Mesendoderm (in vitro differentiated cells): ENCODE measurements around the gene APOBEC3G.

Source experiments
- DNase-seq: peaks from one replicate; pipeline ENCODE4 v3.0.0; 2013
- H2AK5ac ChIP-seq: 2 replicates; pipeline ENCODE4 v1.6.1; 2013; ENCODE audit warnings: low read length, inconsistent platforms
- H2BK120ac ChIP-seq: 2 replicates; pipeline ENCODE4 v1.6.1; 2013; ENCODE audit warnings: low read depth, mild to moderate bottlenecking, low read length, moderate library complexity, mixed read lengths
- H2BK15ac ChIP-seq: replicated peaks from 2 replicates; pipeline ENCODE4 v1.6.1; 2013; ENCODE audit warnings: low read depth, mild to moderate bottlenecking, moderate library complexity
- H2BK5ac ChIP-seq: 2 replicates; pipeline ENCODE4 v1.6.1; 2013; ENCODE audit warnings: low read length, inconsistent platforms
- H3K18ac ChIP-seq: 2 replicates; pipeline ENCODE4 v1.6.1; 2013; ENCODE audit warnings: mild to moderate bottlenecking, low read length, mixed read lengths
- H3K23ac ChIP-seq: one replicate; pipeline ENCODE4 v1.6.1; 2013; ENCODE audit warnings: low read length
- H3K27ac ChIP-seq: 2 replicates; pipeline ENCODE4 v1.5.1; 2013; ENCODE audit warnings: low read depth, mild to moderate bottlenecking, inconsistent platforms, low read length, moderate library complexity
- H3K27me3 ChIP-seq: 2 replicates; pipeline ENCODE4 v1.6.1; 2013; ENCODE audit warnings: low read length, control low read depth, mild to moderate bottlenecking, inconsistent platforms; ENCODE audit not compliant: insufficient read depth, poor library complexity
- H3K36me3 ChIP-seq: 2 replicates; pipeline ENCODE4 v1.6.1; 2013; ENCODE audit warnings: low read length, inconsistent platforms; ENCODE audit not compliant: control insufficient read depth, insufficient read depth
- H3K4ac ChIP-seq: one replicate; pipeline ENCODE4 v1.6.1; 2013; ENCODE audit warnings: low read depth, mild to moderate bottlenecking, low read length, moderate library complexity
- H3K4me1 ChIP-seq: 2 replicates; pipeline ENCODE4 v1.6.1; 2013; ENCODE audit warnings: low read depth, low read length, inconsistent platforms; ENCODE audit not compliant: control insufficient read depth
- H3K4me2 ChIP-seq: 2 replicates; pipeline ENCODE4 v1.6.1; 2013; ENCODE audit warnings: low read length
- H3K4me3 ChIP-seq: 2 replicates; pipeline ENCODE4 v1.5.1; 2013; ENCODE audit warnings: mild to moderate bottlenecking, low read length
- H3K56ac ChIP-seq: one replicate; pipeline ENCODE4 v1.6.1; 2013; ENCODE audit warnings: low read length
- H3K79me1 ChIP-seq: 2 replicates; pipeline ENCODE4 v1.6.1; 2013; ENCODE audit warnings: low read length, inconsistent platforms
- H3K79me2 ChIP-seq: 2 replicates; pipeline ENCODE4 v1.6.1; 2013; ENCODE audit warnings: mild to moderate bottlenecking, low read length; ENCODE audit not compliant: control insufficient read depth, insufficient read depth
- H3K9ac ChIP-seq: 2 replicates; pipeline ENCODE4 v1.6.1; 2013; ENCODE audit warnings: low read length, inconsistent platforms
- H4K5ac ChIP-seq: one replicate; pipeline ENCODE4 v1.6.1; 2013; ENCODE audit warnings: low read length
- H4K8ac ChIP-seq: one replicate; pipeline ENCODE4 v1.6.1; 2013; ENCODE audit warnings: low read depth, mild to moderate bottlenecking, control low read depth, low read length, moderate library complexity
- WGBS: extraction: QIAGEN DNeasy Blood & Tissue Kit; methylation state at CpG from one replicate; pipeline ENCODE4 v1.1.7; 2013; ENCODE audit warnings: low lambda C conversion rate, missing lambda C conversion rate; ENCODE audit not compliant: insufficient coverage; ENCODE audit errors: extremely low coverage; 5-methylcytosine and 5-hydroxymethylcytosine counted together

The APOBEC3G gene

GRCh38 chr22:39097098-39098020, 20.3 kb downstream of the APOBEC3G start, which contains the start of gene APOBEC3H:
TSS of gene APOBEC3H (plus strand) at chr22:39097244. CDS start at chr22:39100279, 3,035 bp downstream.
- H2BK15ac ChIP-seq: no peak within 1 kb of the TSS
- no peak within 1 kb of the TSS for H3K23ac ChIP-seq
- DNase-seq: no peak
- H3K79me2 ChIP-seq: no peaks in the 10 kb centered on the region
- peak within 1 kb of the TSS; percentile 9 for H3K27ac ChIP-seq
- peaks cover 6% of the 10 kb centered on the region for H3K4me1 ChIP-seq
- no peak within 1 kb of the TSS for H2BK5ac ChIP-seq
- no peak within 1 kb of the TSS for H3K4me2 ChIP-seq
- H3K56ac ChIP-seq: peak within 1 kb of the TSS; percentile 70
- WGBS: no CpG with 5 or more reads among the region's 9 CpGs
- no peaks in the 10 kb centered on the region for H3K79me1 ChIP-seq
- H3K27me3 ChIP-seq: no peaks in the 10 kb centered on the region
- H4K5ac ChIP-seq: no peak within 1 kb of the TSS
- H4K8ac ChIP-seq: no peak within 1 kb of the TSS
- peak within 1 kb of the TSS; percentile 8 for H3K18ac ChIP-seq
- H2BK120ac ChIP-seq: no peak within 1 kb of the TSS
- H2AK5ac ChIP-seq: peak within 1 kb of the TSS; percentile 76
- no peaks in the 10 kb centered on the region for H3K36me3 ChIP-seq
- H3K4ac ChIP-seq: peak within 1 kb of the TSS; percentile 17
- no peak within 1 kb of the TSS for H3K4me3 ChIP-seq
- peak within 1 kb of the TSS; percentile 14 for H3K9ac ChIP-seq

- no CpG with 5 or more reads among the region's 6 CpGs for WGBS
- Histone ChIP-seq H3K27me3 (no peaks in the 10 kb centered on the region), H3K18ac (peak overlapping the region; percentile 8), H2BK120ac (no peak overlapping the region), H3K9ac (peak overlapping the region; percentile 14), H4K5ac (no peak overlapping the region), H3K4me2 (no peak overlapping the region), H3K4ac (no peak overlapping the region), H3K4me1 (peaks cover 6% of the 10 kb centered on the region), H3K27ac (no peak overlapping the region), H3K79me2 (no peaks in the 10 kb centered on the region), H2BK15ac (no peak overlapping the region), H2BK5ac (no peak overlapping the region), H3K23ac (no peak overlapping the region), H3K79me1 (no peaks in the 10 kb centered on the region), H3K4me3 (no peak overlapping the region), H2AK5ac (no peak overlapping the region), H3K36me3 (no peaks in the 10 kb centered on the region), H3K56ac (peak overlapping the region; percentile 70), H4K8ac (no peak overlapping the region)
- DNase-seq: peak; percentile 62
Observed at GRCh38 chr22:39098026-39098425, 21.0 kb downstream of the APOBEC3G start.

- peaks cover 6% of the 10 kb centered on the region for H3K4me1 ChIP-seq
- no CpG with 5 or more reads among the region's 8 CpGs for WGBS
- H3K4me3 ChIP-seq: no peak overlapping the region
- H3K27me3 ChIP-seq: no peaks in the 10 kb centered on the region
- H3K18ac ChIP-seq: no peak overlapping the region
- H2BK15ac ChIP-seq: no peak overlapping the region
- H2AK5ac ChIP-seq: no peak overlapping the region
- H4K8ac ChIP-seq: no peak overlapping the region
- H3K23ac ChIP-seq: no peak overlapping the region
- H3K79me2 ChIP-seq: no peaks in the 10 kb centered on the region
- H3K4ac ChIP-seq: no peak overlapping the region
- H3K79me1 ChIP-seq: no peaks in the 10 kb centered on the region
- no peak overlapping the region for H2BK5ac ChIP-seq
- no peak overlapping the region for H3K56ac ChIP-seq
- no peak overlapping the region for H2BK120ac ChIP-seq
- no peaks in the 10 kb centered on the region for H3K36me3 ChIP-seq
- H3K9ac ChIP-seq: no peak overlapping the region
- no peak overlapping the region for H3K4me2 ChIP-seq
- no peak overlapping the region for H3K27ac ChIP-seq
- no peak overlapping the region for H4K5ac ChIP-seq
- DNase-seq: no peak
Observed at GRCh38 chr22:39098576-39098975, 21.5 kb downstream of the APOBEC3G start.

- Histone ChIP-seq H3K79me2 (no peaks in the 10 kb centered on the region), H4K8ac (no peak overlapping the region), H3K18ac (no peak overlapping the region), H3K36me3 (no peaks in the 10 kb centered on the region), H3K27ac (no peak overlapping the region), H3K56ac (no peak overlapping the region), H3K9ac (no peak overlapping the region), H2BK5ac (no peak overlapping the region), H4K5ac (no peak overlapping the region), H3K4me3 (no peak overlapping the region), H3K27me3 (no peaks in the 10 kb centered on the region), H2BK15ac (no peak overlapping the region), H3K4me2 (no peak overlapping the region), H2AK5ac (no peak overlapping the region), H3K79me1 (no peaks in the 10 kb centered on the region), H3K23ac (no peak overlapping the region), H2BK120ac (no peak overlapping the region), H3K4me1 (peaks cover 4% of the 10 kb centered on the region), H3K4ac (no peak overlapping the region)
- DNase-seq: no peak
- no CpG with 5 or more reads among the region's 13 CpGs for WGBS
Observed at GRCh38 chr22:39101226-39101625, 24.2 kb downstream of the APOBEC3G start.

GRCh38 chr22:39103431-39103830, 26.4 kb downstream of the APOBEC3G start:
- Histone ChIP-seq H4K5ac (no peak overlapping the region), H3K23ac (no peak overlapping the region), H2BK5ac (no peak overlapping the region), H3K27ac (no peak overlapping the region), H4K8ac (no peak overlapping the region), H3K56ac (no peak overlapping the region), H3K4me3 (no peak overlapping the region), H3K9ac (no peak overlapping the region), H3K4ac (no peak overlapping the region), H2AK5ac (no peak overlapping the region), H3K18ac (no peak overlapping the region), H3K79me1 (no peaks in the 10 kb centered on the region), H2BK15ac (no peak overlapping the region), H3K4me2 (no peak overlapping the region), H3K36me3 (no peaks in the 10 kb centered on the region), H2BK120ac (no peak overlapping the region), H3K79me2 (no peaks in the 10 kb centered on the region), H3K27me3 (no peaks in the 10 kb centered on the region), H3K4me1 (peaks cover 2% of the 10 kb centered on the region)
- no peak for DNase-seq
- no CpG with 5 or more reads among the region's 2 CpGs for WGBS
